ENCODE data around the gene PALM2AKAP2. TPM values are rescaled to one million over a fixed set of nuclear protein-coding genes. Genes with fewer than 3 reads are reported as not detected.

PALM2AKAP2 gene
- total and polyA plus RNA-seq, 2 experiments from 2014 or later, result 2.5 to 7.9 TPM

DNA sequence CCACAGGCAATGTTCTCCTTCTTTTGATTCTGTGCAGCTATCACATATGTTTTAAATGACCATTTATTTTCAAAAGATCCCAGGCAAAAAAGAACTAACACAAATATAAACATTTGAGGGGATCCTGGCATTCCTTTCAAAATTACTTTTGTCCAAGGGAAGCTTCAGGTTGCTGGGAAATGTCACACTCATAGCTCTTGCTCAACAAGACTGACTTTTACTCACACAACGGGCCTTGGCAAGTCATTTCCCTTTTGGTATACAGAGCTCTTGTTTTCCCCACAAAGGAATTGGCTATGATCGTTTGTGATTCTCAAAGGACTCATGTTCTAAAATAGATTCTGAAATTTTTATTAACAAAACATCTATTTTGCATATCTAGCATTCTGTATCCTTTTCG is 4.5 kb upstream of the PALM2AKAP2 start:
- Histone ChIP-seq H3F3A (replicated peaks; ENCODE audit: low read depth) (no peaks in the 10 kb centered on the region), H2AFZ (no peak overlapping the region), H3K4me2 (no peak overlapping the region), H3K36me3 (ENCODE audit: insufficient read depth) (no peaks in the 10 kb centered on the region), H3K4me1 (ENCODE audit: insufficient read depth) (peaks cover 12% of the 10 kb centered on the region), H3K9me2 (ENCODE audit: insufficient read depth) (peaks cover 13% of the 10 kb centered on the region), H3K79me2 (replicated peaks; ENCODE audit: insufficient read depth) (no peaks in the 10 kb centered on the region), H3K27me3 (ENCODE audit: insufficient read depth) (peaks cover 11% of the 10 kb centered on the region), H3K27ac (ENCODE audit: low read depth) (no peak overlapping the region), H3K4me3 (no peak overlapping the region), H4K20me1 (replicated peaks; ENCODE audit: insufficient read depth) (no peaks in the 10 kb centered on the region)
- Mint-ChIP-seq H3K36me3 (ENCODE audit: low read depth) (no peaks in the 10 kb centered on the region), H3K27ac (no peak overlapping the region), H3K27me3 (ENCODE audit: insufficient read depth, low read depth, poor library complexity) (peaks cover 10% of the 10 kb centered on the region), H3K4me1 (peaks cover 20% of the 10 kb centered on the region), H3K4me3 (no peak overlapping the region), H3K9me3 (no peaks in the 10 kb centered on the region)
- ATAC-seq (no peak), DNase-seq (ENCODE audit: low spot score) (no peak)
- TF ChIP-seq ZNF331 (CRISPR knock-in tag; IDR thresholded peaks at IDR 0.05; ENCODE audit: low read depth) (no peak), STAT1 (IDR thresholded peaks at IDR 0.05; ENCODE audit: unreplicated experiment) (no peak), POLR2AphosphoS5 (IDR thresholded peaks at IDR 0.05; ENCODE audit: low read depth) (no peak), EZH2phosphoT487 (IDR thresholded peaks at IDR 0.05; ENCODE audit: unreplicated experiment) (no peak), ZNF114 (CRISPR knock-in tag; IDR thresholded peaks at IDR 0.05) (no peak), JUNB (IDR thresholded peaks at IDR 0.05; ENCODE audit: unreplicated experiment) (no peak), NANOG (IDR thresholded peaks at IDR 0.05; ENCODE audit: borderline replicate concordance) (no peak), EZH2 (IDR thresholded peaks at IDR 0.05; ENCODE audit: low read depth, unreplicated experiment) (no peak), CREB1 (CRISPR knock-in tag; IDR thresholded peaks at IDR 0.05; ENCODE audit: low read depth) (no peak)
- TF ChIP-seq, protein P1, sequence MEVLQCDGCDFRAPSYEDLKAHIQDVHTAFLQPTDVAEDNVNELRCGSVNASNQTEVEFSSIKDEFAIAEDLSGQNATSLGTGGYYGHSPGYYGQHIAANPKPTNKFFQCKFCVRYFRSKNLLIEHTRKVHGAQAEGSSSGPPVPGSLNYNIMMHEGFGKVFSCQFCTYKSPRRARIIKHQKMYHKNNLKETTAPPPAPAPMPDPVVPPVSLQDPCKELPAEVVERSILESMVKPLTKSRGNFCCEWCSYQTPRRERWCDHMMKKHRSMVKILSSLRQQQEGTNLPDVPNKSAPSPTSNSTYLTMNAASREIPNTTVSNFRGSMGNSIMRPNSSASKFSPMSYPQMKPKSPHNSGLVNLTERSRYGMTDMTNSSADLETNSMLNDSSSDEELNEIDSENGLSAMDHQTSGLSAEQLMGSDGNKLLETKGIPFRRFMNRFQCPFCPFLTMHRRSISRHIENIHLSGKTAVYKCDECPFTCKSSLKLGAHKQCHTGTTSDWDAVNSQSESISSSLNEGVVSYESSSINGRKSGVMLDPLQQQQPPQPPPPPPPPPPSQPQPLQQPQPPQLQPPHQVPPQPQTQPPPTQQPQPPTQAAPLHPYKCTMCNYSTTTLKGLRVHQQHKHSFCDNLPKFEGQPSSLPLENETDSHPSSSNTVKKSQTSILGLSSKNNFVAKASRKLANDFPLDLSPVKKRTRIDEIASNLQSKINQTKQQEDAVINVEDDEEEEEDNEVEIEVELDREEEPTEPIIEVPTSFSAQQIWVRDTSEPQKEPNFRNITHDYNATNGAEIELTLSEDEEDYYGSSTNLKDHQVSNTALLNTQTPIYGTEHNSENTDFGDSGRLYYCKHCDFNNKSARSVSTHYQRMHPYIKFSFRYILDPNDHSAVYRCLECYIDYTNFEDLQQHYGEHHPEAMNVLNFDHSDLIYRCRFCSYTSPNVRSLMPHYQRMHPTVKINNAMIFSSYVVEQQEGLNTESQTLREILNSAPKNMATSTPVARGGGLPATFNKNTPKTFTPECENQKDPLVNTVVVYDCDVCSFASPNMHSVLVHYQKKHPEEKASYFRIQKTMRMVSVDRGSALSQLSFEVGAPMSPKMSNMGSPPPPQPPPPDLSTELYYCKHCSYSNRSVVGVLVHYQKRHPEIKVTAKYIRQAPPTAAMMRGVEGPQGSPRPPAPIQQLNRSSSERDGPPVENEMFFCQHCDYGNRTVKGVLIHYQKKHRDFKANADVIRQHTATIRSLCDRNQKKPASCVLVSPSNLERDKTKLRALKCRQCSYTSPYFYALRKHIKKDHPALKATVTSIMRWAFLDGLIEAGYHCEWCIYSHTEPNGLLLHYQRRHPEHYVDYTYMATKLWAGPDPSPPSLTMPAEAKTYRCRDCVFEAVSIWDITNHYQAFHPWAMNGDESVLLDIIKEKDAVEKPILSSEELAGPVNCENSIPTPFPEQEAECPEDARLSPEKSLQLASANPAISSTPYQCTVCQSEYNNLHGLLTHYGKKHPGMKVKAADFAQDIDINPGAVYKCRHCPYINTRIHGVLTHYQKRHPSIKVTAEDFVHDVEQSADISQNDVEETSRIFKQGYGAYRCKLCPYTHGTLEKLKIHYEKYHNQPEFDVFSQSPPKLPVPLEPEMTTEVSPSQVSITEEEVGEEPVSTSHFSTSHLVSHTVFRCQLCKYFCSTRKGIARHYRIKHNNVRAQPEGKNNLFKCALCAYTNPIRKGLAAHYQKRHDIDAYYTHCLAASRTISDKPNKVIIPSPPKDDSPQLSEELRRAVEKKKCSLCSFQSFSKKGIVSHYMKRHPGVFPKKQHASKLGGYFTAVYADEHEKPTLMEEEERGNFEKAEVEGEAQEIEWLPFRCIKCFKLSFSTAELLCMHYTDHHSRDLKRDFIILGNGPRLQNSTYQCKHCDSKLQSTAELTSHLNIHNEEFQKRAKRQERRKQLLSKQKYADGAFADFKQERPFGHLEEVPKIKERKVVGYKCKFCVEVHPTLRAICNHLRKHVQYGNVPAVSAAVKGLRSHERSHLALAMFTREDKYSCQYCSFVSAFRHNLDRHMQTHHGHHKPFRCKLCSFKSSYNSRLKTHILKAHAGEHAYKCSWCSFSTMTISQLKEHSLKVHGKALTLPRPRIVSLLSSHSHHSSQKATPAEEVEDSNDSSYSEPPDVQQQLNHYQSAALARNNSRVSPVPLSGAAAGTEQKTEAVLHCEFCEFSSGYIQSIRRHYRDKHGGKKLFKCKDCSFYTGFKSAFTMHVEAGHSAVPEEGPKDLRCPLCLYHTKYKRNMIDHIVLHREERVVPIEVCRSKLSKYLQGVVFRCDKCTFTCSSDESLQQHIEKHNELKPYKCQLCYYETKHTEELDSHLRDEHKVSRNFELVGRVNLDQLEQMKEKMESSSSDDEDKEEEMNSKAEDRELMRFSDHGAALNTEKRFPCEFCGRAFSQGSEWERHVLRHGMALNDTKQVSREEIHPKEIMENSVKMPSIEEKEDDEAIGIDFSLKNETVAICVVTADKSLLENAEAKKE (CRISPR knock-in tag; IDR thresholded peaks at IDR 0.05), result no peak
- TF ChIP-seq, protein P2, sequence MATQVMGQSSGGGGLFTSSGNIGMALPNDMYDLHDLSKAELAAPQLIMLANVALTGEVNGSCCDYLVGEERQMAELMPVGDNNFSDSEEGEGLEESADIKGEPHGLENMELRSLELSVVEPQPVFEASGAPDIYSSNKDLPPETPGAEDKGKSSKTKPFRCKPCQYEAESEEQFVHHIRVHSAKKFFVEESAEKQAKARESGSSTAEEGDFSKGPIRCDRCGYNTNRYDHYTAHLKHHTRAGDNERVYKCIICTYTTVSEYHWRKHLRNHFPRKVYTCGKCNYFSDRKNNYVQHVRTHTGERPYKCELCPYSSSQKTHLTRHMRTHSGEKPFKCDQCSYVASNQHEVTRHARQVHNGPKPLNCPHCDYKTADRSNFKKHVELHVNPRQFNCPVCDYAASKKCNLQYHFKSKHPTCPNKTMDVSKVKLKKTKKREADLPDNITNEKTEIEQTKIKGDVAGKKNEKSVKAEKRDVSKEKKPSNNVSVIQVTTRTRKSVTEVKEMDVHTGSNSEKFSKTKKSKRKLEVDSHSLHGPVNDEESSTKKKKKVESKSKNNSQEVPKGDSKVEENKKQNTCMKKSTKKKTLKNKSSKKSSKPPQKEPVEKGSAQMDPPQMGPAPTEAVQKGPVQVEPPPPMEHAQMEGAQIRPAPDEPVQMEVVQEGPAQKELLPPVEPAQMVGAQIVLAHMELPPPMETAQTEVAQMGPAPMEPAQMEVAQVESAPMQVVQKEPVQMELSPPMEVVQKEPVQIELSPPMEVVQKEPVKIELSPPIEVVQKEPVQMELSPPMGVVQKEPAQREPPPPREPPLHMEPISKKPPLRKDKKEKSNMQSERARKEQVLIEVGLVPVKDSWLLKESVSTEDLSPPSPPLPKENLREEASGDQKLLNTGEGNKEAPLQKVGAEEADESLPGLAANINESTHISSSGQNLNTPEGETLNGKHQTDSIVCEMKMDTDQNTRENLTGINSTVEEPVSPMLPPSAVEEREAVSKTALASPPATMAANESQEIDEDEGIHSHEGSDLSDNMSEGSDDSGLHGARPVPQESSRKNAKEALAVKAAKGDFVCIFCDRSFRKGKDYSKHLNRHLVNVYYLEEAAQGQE (IDR thresholded peaks at IDR 0.05; ENCODE audit: unreplicated experiment), result no peak
- TF ChIP-seq, protein P3, sequence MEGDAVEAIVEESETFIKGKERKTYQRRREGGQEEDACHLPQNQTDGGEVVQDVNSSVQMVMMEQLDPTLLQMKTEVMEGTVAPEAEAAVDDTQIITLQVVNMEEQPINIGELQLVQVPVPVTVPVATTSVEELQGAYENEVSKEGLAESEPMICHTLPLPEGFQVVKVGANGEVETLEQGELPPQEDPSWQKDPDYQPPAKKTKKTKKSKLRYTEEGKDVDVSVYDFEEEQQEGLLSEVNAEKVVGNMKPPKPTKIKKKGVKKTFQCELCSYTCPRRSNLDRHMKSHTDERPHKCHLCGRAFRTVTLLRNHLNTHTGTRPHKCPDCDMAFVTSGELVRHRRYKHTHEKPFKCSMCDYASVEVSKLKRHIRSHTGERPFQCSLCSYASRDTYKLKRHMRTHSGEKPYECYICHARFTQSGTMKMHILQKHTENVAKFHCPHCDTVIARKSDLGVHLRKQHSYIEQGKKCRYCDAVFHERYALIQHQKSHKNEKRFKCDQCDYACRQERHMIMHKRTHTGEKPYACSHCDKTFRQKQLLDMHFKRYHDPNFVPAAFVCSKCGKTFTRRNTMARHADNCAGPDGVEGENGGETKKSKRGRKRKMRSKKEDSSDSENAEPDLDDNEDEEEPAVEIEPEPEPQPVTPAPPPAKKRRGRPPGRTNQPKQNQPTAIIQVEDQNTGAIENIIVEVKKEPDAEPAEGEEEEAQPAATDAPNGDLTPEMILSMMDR (conservative IDR thresholded peaks at IDR 0.05; ENCODE audit: low read depth in 2 of 2), result no peak
- TF ChIP-seq, protein P4, sequence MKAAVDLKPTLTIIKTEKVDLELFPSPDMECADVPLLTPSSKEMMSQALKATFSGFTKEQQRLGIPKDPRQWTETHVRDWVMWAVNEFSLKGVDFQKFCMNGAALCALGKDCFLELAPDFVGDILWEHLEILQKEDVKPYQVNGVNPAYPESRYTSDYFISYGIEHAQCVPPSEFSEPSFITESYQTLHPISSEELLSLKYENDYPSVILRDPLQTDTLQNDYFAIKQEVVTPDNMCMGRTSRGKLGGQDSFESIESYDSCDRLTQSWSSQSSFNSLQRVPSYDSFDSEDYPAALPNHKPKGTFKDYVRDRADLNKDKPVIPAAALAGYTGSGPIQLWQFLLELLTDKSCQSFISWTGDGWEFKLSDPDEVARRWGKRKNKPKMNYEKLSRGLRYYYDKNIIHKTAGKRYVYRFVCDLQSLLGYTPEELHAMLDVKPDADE (IDR thresholded peaks at IDR 0.05), result no peak

All from GM23338 (cell line).